WTC11 (cell line): ENCODE measurements around the gene ALS2.

Source experiments
- IRF2 ChIP-seq: sonication (generic); formaldehyde crosslinking; IDR thresholded peaks from 2 replicates; pipeline ENCODE4 v1.8.0; 2022; ENCODE audit warnings: low read depth, missing genetic modification reagents, borderline replicate concordance
- TF ChIP-seq, protein P1 (sequence below): fragments of 200-600 bp; IDR thresholded peaks from 2 replicates; pipeline ENCODE4 v1.8.0; 2022; ENCODE audit warnings: antibody characterized with exemption
- TF ChIP-seq, protein P2 (sequence below): sonication (generic); formaldehyde crosslinking; conservative IDR thresholded peaks from 2 replicates; pipeline ENCODE4 v1.8.1; 2022; ENCODE audit warnings: mild to moderate bottlenecking, missing genetic modification reagents
- TF ChIP-seq, protein P3 (sequence below): sonication (generic); formaldehyde crosslinking; IDR thresholded peaks from 2 replicates; pipeline ENCODE4 v1.8.0; 2022; ENCODE audit warnings: mild to moderate bottlenecking, missing genetic modification reagents

DNA sequence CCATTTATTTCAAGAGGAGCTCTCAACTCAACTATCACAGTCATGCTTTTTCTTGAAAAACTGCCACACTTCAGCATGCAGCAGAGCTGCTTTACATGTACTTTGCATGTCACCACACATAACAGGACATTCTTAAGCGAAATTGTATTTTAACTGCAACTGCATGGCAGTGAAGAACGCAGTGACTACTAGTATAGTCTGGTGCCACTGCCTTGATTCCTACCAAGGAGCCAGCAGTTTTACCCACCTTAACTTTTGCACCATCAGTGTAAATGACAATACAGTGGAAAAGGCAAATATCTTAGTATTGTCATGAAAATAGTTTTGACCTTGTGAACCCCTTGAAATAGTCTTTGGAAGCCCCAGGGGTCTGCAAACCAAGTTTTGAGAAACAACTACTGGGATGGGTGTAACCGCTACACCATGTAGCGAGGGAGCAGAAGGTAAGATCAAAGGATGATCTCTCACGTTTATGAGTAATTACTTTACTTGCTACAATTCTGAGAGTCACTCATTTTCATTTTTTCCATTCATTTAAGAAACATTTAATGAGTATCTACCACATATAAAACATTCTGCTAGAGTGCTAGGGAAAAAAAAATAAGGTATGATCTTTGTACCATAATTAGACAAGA lies 50.0 kb downstream of the ALS2 start:
- TF ChIP-seq, protein P1, sequence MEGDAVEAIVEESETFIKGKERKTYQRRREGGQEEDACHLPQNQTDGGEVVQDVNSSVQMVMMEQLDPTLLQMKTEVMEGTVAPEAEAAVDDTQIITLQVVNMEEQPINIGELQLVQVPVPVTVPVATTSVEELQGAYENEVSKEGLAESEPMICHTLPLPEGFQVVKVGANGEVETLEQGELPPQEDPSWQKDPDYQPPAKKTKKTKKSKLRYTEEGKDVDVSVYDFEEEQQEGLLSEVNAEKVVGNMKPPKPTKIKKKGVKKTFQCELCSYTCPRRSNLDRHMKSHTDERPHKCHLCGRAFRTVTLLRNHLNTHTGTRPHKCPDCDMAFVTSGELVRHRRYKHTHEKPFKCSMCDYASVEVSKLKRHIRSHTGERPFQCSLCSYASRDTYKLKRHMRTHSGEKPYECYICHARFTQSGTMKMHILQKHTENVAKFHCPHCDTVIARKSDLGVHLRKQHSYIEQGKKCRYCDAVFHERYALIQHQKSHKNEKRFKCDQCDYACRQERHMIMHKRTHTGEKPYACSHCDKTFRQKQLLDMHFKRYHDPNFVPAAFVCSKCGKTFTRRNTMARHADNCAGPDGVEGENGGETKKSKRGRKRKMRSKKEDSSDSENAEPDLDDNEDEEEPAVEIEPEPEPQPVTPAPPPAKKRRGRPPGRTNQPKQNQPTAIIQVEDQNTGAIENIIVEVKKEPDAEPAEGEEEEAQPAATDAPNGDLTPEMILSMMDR, result no peak
- no peak for TF ChIP-seq IRF2 (CRISPR knock-in tag)
- TF ChIP-seq, protein P2, sequence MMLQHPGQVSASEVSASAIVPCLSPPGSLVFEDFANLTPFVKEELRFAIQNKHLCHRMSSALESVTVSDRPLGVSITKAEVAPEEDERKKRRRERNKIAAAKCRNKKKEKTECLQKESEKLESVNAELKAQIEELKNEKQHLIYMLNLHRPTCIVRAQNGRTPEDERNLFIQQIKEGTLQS (CRISPR knock-in tag), result no peak
- TF ChIP-seq, protein P3, sequence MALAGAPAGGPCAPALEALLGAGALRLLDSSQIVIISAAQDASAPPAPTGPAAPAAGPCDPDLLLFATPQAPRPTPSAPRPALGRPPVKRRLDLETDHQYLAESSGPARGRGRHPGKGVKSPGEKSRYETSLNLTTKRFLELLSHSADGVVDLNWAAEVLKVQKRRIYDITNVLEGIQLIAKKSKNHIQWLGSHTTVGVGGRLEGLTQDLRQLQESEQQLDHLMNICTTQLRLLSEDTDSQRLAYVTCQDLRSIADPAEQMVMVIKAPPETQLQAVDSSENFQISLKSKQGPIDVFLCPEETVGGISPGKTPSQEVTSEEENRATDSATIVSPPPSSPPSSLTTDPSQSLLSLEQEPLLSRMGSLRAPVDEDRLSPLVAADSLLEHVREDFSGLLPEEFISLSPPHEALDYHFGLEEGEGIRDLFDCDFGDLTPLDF (CRISPR knock-in tag), result no peak
